ENCODE measurements around the gene KDM5A.

- TF ChIP-seq CTCF (conservative IDR thresholded peaks at IDR 0.05; ENCODE audit: low read length) (no peak), EZH2phosphoT487 (IDR thresholded peaks at IDR 0.05; ENCODE audit: borderline replicate concordance, low read depth, low read length) (no peak)
These were observed 55.0 kb downstream of the KDM5A start for GRCh38 chr12:334125-334524.
